Measurements from ENCODE around the gene HIGD1A. TPM values are rescaled to one million over a fixed set of nuclear protein-coding genes. Genes with fewer than 3 reads are reported as not detected.

HIGD1A gene
- total and polyA plus RNA-seq, 5 donors from 2014 or later: 23.9 to 110 (median 88.0) TPM

DNA sequence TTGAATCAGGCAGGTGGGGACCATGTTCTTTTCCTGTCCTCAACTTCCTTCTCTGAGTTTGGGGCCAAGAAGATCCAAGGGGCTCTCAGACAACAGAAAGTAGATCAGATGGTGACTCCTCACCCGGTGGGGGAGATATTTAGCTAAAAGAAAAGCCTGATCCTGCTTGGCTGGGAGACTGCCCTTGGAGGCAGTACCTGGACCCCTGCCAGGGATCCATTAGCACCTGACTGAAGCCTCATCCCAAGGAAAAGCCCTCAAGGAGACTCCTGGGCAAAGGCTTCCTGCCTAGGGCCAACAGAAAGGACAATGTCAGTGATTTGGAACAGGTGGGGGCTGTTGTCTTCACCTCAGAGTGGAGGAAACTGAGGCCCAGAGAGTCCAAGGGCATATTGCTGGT lies 68.2 kb downstream of the HIGD1A start:
- H3K4me3 ChIP-seq (ENCODE audit: low read depth, low read length): no peak overlapping the region
- no peaks in the 10 kb centered on the region for H3K4me1 ChIP-seq (ENCODE audit: control insufficient read depth, insufficient read depth, low read length, poor library complexity, severe bottlenecking)
- Mint-ChIP-seq H3K4me3 (no peak overlapping the region), H3K36me3 (no peaks in the 10 kb centered on the region), H3K27me3 (peaks cover 7% of the 10 kb centered on the region), H3K4me1 (no peaks in the 10 kb centered on the region), H3K27ac (no peak overlapping the region), H3K9me3 (peaks cover 0 to 4% (median 0%) of the 10 kb centered on the region in 7 donors)
- DNase-seq: no peak
- H3K9me3 ChIP-seq (ENCODE audit: control insufficient read depth in 2 of 2, low read length in 2 of 2): no peaks in the 10 kb centered on the region
- no peaks in the 10 kb centered on the region for H3K27me3 ChIP-seq (ENCODE audit: control insufficient read depth, insufficient read depth, low read length)
- no peak overlapping the region for H3K27ac ChIP-seq (ENCODE audit: insufficient read depth, low read length, poor library complexity, severe bottlenecking)
- no peaks in the 10 kb centered on the region for H3K36me3 ChIP-seq (ENCODE audit: control insufficient read depth, insufficient read depth, low read length)
- ATAC-seq (ENCODE audit: low read depth in 2 of 2): no peak

- peak overlapping the region in 1 of 3 donors; percentile 52 for H3K27ac Mint-ChIP-seq
- no peak for ATAC-seq (ENCODE audit: low read depth in 2 of 2)
- Histone ChIP-seq H3K27me3 (ENCODE audit: control insufficient read depth, insufficient read depth, low read length) (no peaks in the 10 kb centered on the region), H3K36me3 (ENCODE audit: control insufficient read depth, insufficient read depth, low read length) (no peaks in the 10 kb centered on the region), H3K4me1 (ENCODE audit: control insufficient read depth, insufficient read depth, low read length, poor library complexity, severe bottlenecking) (no peaks in the 10 kb centered on the region), H3K4me3 (ENCODE audit: low read depth, low read length) (no peak overlapping the region), H3K9me3 (ENCODE audit: control insufficient read depth in 2 of 2, low read length in 2 of 2) (no peaks in the 10 kb centered on the region), H3K27ac (ENCODE audit: insufficient read depth, low read length, poor library complexity, severe bottlenecking) (no peak overlapping the region)
- no peak for DNase-seq
- no peaks in the 10 kb centered on the region for H3K4me1 Mint-ChIP-seq
- H3K4me3 Mint-ChIP-seq: no peak overlapping the region
- peaks cover 0 to 4% (median 0%) of the 10 kb centered on the region in 7 donors for H3K9me3 Mint-ChIP-seq
- H3K36me3 Mint-ChIP-seq: no peaks in the 10 kb centered on the region
- peaks cover 7% of the 10 kb centered on the region for H3K27me3 Mint-ChIP-seq
Observed at GRCh38 chr3:42735615-42736014, 68.7 kb downstream of the HIGD1A start.

DNA sequence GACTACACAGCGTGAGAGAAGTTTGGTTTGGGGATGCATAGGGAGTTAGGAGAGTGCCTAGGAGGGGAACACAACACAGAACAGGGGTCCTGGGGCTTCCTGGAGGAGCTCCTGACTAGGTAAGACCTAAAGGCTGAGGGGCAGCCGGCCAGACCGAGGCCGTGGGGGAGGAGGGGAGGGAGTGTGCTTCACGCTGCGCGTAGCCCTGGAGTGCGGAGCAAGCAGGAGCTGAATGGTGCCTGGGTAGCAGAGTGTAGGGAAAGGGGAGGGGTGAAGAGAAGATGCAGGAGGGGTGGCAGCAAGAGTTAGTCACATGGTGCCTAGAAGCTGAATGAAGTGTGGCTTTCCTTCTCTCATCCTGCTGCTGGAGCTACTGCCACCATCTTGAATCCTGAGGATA lies 69.3 kb downstream of the HIGD1A start:
- peak overlapping the region in 1 of 3 donors; percentile 52 for H3K27ac Mint-ChIP-seq
- Histone ChIP-seq H3K27ac (ENCODE audit: insufficient read depth, low read length, poor library complexity, severe bottlenecking) (no peak overlapping the region), H3K4me3 (ENCODE audit: low read depth, low read length) (no peak overlapping the region), H3K4me1 (ENCODE audit: control insufficient read depth, insufficient read depth, low read length, poor library complexity, severe bottlenecking) (no peaks in the 10 kb centered on the region), H3K27me3 (ENCODE audit: control insufficient read depth, insufficient read depth, low read length) (no peaks in the 10 kb centered on the region), H3K9me3 (ENCODE audit: control insufficient read depth in 2 of 2, low read length in 2 of 2) (no peaks in the 10 kb centered on the region), H3K36me3 (ENCODE audit: control insufficient read depth, insufficient read depth, low read length) (no peaks in the 10 kb centered on the region)
- peaks cover 7% of the 10 kb centered on the region for H3K27me3 Mint-ChIP-seq
- no peaks in the 10 kb centered on the region for H3K4me1 Mint-ChIP-seq
- H3K36me3 Mint-ChIP-seq: no peaks in the 10 kb centered on the region
- DNase-seq (no peak), ATAC-seq (ENCODE audit: low read depth in 2 of 2) (no peak)
- H3K4me3 Mint-ChIP-seq: no peak overlapping the region
- H3K9me3 Mint-ChIP-seq: peaks cover 0 to 4% (median 0%) of the 10 kb centered on the region in 7 donors

DNA sequence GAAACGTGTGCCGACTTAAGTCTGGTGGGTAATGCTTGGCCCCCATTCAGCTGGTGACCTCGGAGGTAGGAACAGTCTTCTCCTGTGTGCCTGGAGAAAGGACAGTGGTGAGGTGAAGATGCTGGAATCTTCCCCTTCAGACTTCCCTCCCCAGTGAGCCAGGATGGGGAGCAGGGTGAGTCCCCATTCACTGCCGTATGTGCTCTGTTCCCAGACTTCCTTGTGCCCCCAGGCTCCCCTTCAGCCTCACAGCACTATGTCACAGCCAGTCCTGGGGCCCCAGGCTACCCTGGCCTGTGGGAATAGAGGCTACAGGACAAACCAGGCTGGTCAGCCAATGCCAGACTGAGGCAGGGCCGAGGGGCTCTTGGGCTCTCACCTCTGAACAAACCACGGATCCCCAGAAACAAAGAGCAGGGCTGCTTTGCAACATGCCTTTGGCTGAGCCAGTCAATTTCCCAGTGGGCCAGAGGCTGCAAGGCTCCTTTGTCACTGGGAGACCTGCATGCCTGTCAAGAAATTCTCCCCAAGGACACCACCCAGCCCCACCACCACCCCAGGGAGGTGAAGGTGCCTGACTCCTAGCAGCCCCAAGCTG lies 69.9 kb downstream of the HIGD1A start:
- no peak overlapping the region for H3K4me3 ChIP-seq (ENCODE audit: low read depth, low read length)
- no peaks in the 10 kb centered on the region for H3K9me3 ChIP-seq (ENCODE audit: control insufficient read depth in 2 of 2, low read length in 2 of 2)
- H3K27ac ChIP-seq (ENCODE audit: insufficient read depth, low read length, poor library complexity, severe bottlenecking): no peak overlapping the region
- Mint-ChIP-seq H3K36me3 (no peaks in the 10 kb centered on the region), H3K4me3 (no peak overlapping the region), H3K9me3 (peaks cover 0 to 4% (median 0%) of the 10 kb centered on the region in 7 donors), H3K27me3 (peaks cover 7% of the 10 kb centered on the region), H3K4me1 (no peaks in the 10 kb centered on the region), H3K27ac (no peak overlapping the region)
- no peaks in the 10 kb centered on the region for H3K4me1 ChIP-seq (ENCODE audit: control insufficient read depth, insufficient read depth, low read length, poor library complexity, severe bottlenecking)
- no peaks in the 10 kb centered on the region for H3K36me3 ChIP-seq (ENCODE audit: control insufficient read depth, insufficient read depth, low read length)
- ATAC-seq (ENCODE audit: low read depth in 2 of 2): no peak
- H3K27me3 ChIP-seq (ENCODE audit: control insufficient read depth, insufficient read depth, low read length): no peaks in the 10 kb centered on the region
- DNase-seq: no peak

DNA sequence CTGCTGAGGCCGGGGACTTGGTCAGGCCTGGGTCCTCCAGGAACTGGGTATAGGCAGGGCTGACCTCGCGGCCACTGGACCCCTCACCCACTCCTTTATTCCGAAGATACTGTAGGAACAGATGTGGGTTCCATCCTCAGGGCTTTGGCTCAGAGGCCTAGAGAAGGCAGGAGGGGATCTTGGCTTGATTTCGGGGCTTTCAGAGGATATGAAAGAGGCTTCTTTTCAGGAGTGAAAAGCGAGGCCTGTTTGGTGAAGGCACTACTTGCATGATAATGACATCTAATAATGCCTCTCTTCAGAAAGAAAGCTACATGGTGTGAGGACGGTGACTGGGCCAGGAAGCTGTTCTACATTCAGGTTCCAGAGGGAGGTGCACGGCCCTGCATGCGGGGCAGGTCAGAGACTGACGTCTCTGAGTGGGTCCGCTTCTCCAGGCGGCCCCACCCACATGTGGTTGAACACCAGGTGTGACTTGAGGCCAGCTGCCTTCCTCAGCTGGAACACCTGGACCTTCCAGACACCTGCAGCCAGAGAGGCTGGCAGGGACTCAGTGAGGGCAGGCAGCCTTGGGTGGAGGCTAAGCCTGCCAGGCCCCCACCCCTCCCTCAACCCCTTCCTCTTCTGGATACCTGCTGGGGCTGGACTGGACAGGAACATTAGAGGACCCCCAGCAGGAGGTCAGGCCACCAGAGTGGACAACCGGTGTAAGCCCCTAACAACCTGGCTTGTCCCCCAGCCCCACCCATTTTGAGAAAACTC lies 70.6 kb downstream of the HIGD1A start:
- peaks cover 7% of the 10 kb centered on the region for H3K27me3 Mint-ChIP-seq
- H3K27ac Mint-ChIP-seq: no peak overlapping the region
- no peaks in the 10 kb centered on the region for H3K4me1 ChIP-seq (ENCODE audit: control insufficient read depth, insufficient read depth, low read length, poor library complexity, severe bottlenecking)
- H3K9me3 Mint-ChIP-seq: peaks cover 0 to 4% (median 0%) of the 10 kb centered on the region in 7 donors
- no peaks in the 10 kb centered on the region for H3K36me3 Mint-ChIP-seq
- H3K9me3 ChIP-seq (ENCODE audit: control insufficient read depth in 2 of 2, low read length in 2 of 2): no peaks in the 10 kb centered on the region
- no peak overlapping the region for H3K4me3 Mint-ChIP-seq
- peaks cover 0 to under 1% (median 0%) of the 10 kb centered on the region in 4 donors for H3K4me1 Mint-ChIP-seq
- DNase-seq: no peak
- no peaks in the 10 kb centered on the region for H3K36me3 ChIP-seq (ENCODE audit: control insufficient read depth, insufficient read depth, low read length)
- no peak overlapping the region for H3K27ac ChIP-seq (ENCODE audit: insufficient read depth, low read length, poor library complexity, severe bottlenecking)
- no peak for ATAC-seq (ENCODE audit: low read depth in 2 of 2)
- no peaks in the 10 kb centered on the region for H3K27me3 ChIP-seq (ENCODE audit: control insufficient read depth, insufficient read depth, low read length)
- H3K4me3 ChIP-seq (ENCODE audit: low read depth, low read length): no peak overlapping the region

Other genes starting within 250 kb of the HIGD1A start
- gene SEC22C, start 222.5 kb downstream of the HIGD1A start, total RNA-seq: 72.0 TPM
- gene SEC22C, start 222.5 kb downstream of the HIGD1A start, polyA plus RNA-seq: 10 to 100 TPM; 40.9 to 53.9 (median 51.4) TPM
- gene SS18L2, start 213.6 kb downstream of the HIGD1A start, total RNA-seq: 52.7 TPM
- 100 to 1,000 TPM; 129 to 153 (median 142) TPM for gene SS18L2, start 213.6 kb downstream of the HIGD1A start, polyA plus RNA-seq
- 291 TPM for gene NKTR, start 203.8 kb downstream of the HIGD1A start, total RNA-seq
- 10 to 100 TPM in 3 of 4 donors, 1 to 10 TPM in 1; 9.7 to 17.1 (median 10.9) TPM for gene NKTR, start 203.8 kb downstream of the HIGD1A start, polyA plus RNA-seq
- gene ZBTB47, start 150.8 kb downstream of the HIGD1A start, total RNA-seq: 0.49 TPM
- gene ZBTB47, start 150.8 kb downstream of the HIGD1A start, polyA plus RNA-seq: not detected
- not detected for gene KLHL40, start 119.0 kb downstream of the HIGD1A start, total RNA-seq
- gene KLHL40, start 119.0 kb downstream of the HIGD1A start, polyA plus RNA-seq: not detected
- not detected for gene HHATL, start 101.7 kb downstream of the HIGD1A start, total RNA-seq
- not detected for gene HHATL, start 101.7 kb downstream of the HIGD1A start, polyA plus RNA-seq
- gene CCDC13, start 31.2 kb downstream of the HIGD1A start, total RNA-seq: 0.32 TPM
- under 1 TPM in 3 of 4 donors, not detected in 1; 0.15 to 0.33 (median 0.26) TPM for gene CCDC13, start 31.2 kb downstream of the HIGD1A start, polyA plus RNA-seq
- not detected for gene ACKR2, start 5.0 kb upstream of the HIGD1A start, total RNA-seq
- under 1 TPM in 2 of 4 donors, not detected in 2; 0.29 to 0.35 TPM for gene ACKR2, start 5.0 kb upstream of the HIGD1A start, polyA plus RNA-seq
- gene CYP8B1, start 71.4 kb upstream of the HIGD1A start, total RNA-seq: not detected
- gene CYP8B1, start 71.4 kb upstream of the HIGD1A start, polyA plus RNA-seq: not detected
- 1.3 TPM for gene ZNF662, start 101.7 kb upstream of the HIGD1A start, total RNA-seq
- under 1 TPM; 0.41 to 0.78 (median 0.66) TPM for gene ZNF662, start 101.7 kb upstream of the HIGD1A start, polyA plus RNA-seq
- gene GASK1A, start 174.8 kb upstream of the HIGD1A start, total RNA-seq: not detected
- gene GASK1A, start 174.8 kb upstream of the HIGD1A start, polyA plus RNA-seq: not detected

Data from CD4-positive, CD25-positive, alpha-beta regulatory T cell (primary cell).